Skin of body (tissue), 2 donors: Measurements from ENCODE around the gene POU3F3. TPM values are rescaled to one million over a fixed set of nuclear protein-coding genes. Genes with fewer than 3 reads are reported as not detected.

Experiments
- DNase-seq: peaks from one replicate; lab custom pipeline; 2025; lab: John Stamatoyannopoulos, UW
- total RNA-seq: library from RNA; depleted of rRNA; stranded (reverse); fragments of >200 nt; gene quantifications from one replicate; pipeline ENCODE4 v1.2.3, GENCODE V29; 2014

Gene POU3F3
- total RNA-seq, 1 donor from 2014 or later = 0.59 TPM

DNA sequence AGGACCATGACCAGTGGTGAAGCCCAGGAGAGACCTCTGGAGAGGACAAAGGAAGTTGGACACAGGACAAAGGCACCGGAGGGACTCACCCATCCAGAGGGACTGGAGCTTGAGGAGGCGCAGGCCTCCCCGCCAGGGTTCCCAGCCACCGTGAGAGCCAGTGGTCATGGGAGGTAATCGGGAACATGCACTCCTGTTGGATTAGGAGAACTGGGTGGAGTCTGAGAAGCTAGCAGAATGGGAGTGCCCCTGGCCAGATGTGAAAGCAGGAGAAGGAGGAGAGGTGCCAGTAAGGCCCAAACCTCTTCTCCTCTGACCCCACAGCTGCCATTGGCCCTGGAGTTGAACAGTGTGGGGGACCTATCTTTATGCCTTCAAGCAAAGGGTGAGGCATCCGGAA, 20.3 kb downstream of the POU3F3 start:
- no peak for DNase-seq

- no peak for DNase-seq
Observed at GRCh38 chr2:104875262-104875661, 21.3 kb downstream of the POU3F3 start.

DNA sequence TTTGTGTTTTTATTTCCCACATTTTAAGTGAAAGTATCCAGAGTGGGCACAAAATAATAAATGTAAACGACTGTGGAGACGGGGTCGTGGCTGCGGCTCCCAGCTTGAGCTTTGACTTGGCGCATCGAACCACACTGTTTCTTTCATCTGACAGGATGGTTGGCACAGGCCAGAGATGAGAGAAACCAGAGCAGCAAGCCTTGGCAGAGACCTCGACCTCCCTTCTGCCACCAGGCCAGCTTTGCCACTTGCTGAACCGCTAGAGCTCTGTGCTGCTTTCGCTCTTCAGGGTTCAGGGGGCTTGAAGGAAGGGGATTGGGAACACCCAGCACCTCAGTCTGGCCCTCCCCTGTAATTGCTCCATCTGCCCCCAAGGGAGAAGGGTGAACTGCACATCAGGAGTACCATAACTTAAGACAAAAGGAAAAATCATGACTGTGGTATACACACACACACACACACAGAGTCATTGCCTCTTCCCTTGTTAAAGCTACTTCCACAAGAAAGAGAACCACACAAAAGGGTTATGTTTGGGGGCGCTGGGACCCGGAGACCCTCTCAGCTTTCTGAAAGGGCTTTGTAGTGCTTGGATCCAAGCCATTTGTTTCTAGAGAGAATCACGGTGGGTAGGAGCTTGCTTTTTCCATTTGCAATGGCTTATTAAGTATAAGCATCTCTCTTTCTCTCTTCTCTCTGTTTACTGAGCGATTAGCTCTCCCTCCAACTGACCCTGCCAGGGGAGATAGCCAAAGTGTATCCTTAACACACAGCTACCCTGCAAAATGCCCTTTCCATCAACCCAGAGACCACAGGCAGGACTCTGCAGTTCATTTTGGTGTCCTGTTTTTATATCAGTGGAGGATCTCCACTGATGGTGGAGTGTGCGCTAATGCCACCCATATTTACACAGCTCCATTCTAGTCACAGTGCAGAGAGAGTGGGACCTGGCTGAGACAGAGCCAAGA, 23.0 kb downstream of the POU3F3 start:
- DNase-seq = no peak

DNA sequence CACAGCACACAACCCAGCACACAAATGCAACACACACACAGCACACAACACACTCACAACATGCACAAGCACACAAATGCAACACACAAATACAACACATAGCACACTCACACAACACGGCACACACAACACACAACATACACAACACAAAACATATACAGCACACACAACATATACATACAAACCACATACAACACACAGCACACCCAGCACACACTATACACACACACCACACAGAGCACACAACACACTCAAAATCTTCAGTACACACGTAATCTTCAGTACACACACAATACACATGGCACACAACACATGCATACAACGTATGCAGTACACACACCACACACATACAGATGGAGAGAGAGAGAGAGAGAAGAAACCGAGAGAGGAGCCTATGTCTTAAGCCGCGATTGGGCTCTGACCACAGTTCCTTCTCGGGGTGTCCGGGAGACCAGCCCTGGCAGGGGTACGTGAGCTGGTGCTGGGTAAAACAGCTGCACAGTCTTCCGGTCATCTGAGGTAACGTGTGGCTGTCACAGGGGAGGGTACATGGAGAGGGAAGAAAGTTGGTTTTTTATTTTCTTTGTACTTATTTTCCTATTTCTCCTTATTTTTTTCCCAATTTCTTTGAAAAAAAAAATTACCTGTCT, 25.1 kb downstream of the POU3F3 start:
- no peak for DNase-seq

- DNase-seq = no peak
Observed at GRCh38 chr2:104880076-104880475, 26.2 kb downstream of the POU3F3 start.

DNA sequence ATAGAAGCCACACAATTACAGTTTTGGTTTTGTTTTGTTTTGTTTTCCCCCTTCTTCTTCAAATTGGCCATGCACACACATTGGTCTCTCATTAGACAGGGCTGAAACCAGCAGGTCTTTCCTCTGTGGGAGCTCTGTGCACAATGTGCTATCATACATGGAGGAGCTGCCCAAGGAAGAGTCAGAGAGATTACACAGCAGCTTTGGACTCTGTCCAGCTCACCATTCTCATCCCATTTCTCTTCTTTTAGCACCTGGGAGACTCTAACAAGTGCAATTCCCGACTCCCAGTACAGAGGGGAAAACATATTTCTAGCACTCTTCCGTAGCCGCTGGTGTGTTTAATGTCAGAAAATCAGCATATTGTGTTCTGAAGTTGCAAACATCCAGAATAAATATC, 29.4 kb downstream of the POU3F3 start:
- DNase-seq = no peak

DNA sequence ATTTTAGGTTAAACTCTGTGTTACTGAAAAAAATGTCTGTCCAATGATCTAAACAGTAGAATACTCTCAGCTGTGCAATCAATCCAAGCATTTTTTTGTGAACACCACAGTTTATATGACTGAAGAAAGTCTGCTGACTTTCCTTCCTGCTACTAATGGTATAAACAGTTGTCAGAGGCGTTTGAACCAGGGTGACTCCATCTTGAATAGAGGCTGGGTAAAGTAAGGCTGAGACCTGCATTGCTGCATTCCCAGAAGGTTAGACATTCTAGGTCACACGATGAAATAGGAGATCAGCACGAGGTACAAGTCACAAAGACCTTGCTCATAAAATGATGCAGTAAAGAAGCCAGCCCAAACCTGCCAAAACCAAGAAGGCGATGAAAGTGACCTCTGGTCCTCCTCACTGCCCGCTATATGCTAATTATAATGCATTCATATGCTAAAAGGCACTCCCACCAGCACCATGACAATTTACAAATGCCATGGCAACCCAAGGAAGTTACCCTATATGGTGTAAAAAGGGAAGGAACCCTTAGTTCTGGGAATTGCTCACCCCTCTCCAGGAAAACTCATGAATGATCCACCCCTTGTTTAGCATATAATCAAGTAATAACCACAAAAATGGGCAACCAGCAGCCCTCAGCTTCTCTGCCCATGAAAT, 31.3 kb downstream of the POU3F3 start:
- no peak for DNase-seq

GRCh38 chr2:104887676-104888075, 33.8 kb downstream of the POU3F3 start:
- DNase-seq = no peak

DNA sequence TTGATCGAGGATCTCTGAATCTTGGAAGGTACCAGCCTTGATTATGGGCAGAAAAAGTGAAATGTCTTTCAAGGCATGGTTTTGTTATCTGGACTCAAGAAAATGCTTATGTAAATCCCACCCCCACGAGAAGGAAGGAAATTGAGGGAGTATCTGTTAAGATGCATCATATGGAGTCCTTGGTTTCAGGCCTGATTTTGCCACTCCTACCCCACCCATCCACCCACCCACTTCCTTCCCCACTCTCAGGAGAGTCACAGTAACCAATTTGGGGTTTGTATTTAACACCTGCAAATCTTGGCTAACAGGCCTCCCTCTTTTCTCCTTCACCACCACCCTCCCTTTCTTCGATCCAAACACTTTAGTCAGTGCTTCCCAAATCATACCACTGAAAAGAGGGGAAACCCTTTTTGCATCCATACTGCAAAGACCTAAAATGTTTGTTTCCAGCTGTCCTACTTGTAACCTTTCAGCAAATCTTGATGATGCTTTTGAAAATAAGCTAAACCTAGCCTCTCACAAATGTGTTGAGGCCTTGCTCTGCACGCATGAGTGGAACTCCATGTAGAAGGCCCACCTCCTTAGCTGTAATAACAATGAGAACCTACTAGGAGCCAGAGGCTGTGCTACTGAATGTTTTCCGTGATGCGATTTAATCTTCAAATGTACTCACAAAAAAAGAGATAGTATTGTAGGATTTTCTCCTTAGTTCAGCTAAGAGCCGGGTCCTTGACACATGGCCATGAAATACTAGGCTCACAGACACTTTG, 34.8 kb downstream of the POU3F3 start:
- DNase-seq = no peak

DNA sequence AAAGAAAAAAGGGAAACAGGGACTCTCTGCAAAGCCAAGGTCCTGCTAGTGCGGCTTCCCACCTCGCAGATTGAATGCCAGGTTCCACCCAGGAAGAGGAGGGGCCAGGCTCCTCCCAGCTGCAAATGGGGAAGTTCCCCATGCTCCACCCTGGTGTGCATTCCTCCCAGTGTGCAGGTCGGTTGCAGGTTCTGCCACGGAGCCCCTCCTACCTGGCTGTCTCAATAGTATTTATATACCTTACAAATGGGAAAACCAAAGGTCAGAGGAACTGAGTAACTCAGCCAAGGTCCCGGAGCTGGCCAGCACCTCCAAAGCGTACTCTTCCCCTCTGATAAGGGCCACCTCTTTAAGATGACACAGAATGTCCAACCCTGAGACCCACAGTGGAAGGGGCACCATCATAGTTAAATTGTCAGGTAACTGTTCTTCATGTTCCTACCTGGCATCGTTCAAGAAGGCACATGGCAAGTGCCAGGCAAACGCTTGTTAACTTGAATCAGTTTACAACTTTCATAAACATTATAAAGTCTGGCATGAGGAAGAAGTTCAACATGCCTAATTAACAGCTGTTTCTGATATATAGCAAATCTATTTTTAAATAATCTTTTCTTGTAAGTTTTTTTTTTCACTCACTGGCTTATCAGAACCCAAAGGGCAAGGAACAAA, 35.5 kb downstream of the POU3F3 start:
- DNase-seq = no peak

DNA sequence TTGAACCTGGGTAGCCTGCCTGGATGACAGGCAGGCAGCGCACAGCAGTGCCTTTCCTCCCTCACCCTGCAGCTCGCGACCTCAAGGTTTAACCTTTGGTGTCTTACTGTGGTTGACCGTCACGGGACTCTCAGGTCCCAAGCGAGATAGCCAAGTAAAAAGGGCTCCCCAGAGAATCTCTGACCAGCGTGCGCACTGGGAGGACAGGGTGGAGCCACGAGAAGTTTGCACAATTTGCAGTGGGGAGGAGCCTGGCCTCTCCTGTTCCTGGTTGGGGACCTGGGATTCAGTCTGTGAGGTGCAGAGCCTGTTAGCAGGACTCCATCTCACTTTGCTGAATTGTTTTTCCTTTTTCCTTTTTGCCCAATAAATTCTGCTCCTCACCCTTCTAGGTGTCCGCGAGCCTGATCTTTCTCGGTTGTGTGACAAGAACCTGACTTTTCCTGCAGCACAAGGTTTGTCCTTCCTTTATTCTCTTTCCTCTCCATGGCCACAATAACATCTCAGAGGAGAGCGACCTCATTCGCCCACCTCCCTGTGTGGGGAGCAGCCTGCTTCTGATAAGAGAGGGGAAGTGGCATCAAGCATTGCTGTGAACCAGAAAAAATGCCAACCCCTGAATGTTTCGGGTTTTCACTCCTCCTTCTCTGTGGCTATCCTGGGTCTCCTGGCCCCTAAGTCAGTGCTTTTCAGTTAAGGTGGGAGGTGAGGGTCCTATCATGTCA, 36.2 kb downstream of the POU3F3 start:
- DNase-seq = no peak

DNA sequence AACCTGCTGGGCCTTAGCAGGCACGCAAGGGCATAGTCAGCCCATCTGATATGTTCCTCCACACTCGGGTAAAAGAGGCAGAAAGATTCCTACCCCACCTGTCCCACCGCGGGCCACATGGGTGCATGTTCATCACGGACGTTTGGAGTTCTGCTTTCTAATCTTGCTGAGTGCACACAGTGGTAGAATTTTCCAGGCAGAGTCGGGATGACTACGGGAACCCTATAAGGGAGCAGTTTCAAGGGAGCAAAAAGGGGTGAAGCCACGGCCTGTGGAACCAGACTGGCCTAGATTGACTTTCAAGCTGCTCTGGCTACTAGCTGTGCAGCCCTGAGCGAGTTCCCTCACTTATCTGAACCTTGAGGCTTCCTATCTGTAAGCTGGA, 36.8 kb downstream of the POU3F3 start:
- no peak for DNase-seq

GRCh38 chr2:104891145-104891544, 37.2 kb downstream of the POU3F3 start:
- no peak for DNase-seq

- no peak for DNase-seq
Observed at GRCh38 chr2:104896446-104896845, 42.5 kb downstream of the POU3F3 start.

- no peak for DNase-seq
Observed at GRCh38 chr2:104897515-104898184, 43.7 kb downstream of the POU3F3 start.

- no peak for DNase-seq
Observed at GRCh38 chr2:104900608-104901007, 46.7 kb downstream of the POU3F3 start.

DNA sequence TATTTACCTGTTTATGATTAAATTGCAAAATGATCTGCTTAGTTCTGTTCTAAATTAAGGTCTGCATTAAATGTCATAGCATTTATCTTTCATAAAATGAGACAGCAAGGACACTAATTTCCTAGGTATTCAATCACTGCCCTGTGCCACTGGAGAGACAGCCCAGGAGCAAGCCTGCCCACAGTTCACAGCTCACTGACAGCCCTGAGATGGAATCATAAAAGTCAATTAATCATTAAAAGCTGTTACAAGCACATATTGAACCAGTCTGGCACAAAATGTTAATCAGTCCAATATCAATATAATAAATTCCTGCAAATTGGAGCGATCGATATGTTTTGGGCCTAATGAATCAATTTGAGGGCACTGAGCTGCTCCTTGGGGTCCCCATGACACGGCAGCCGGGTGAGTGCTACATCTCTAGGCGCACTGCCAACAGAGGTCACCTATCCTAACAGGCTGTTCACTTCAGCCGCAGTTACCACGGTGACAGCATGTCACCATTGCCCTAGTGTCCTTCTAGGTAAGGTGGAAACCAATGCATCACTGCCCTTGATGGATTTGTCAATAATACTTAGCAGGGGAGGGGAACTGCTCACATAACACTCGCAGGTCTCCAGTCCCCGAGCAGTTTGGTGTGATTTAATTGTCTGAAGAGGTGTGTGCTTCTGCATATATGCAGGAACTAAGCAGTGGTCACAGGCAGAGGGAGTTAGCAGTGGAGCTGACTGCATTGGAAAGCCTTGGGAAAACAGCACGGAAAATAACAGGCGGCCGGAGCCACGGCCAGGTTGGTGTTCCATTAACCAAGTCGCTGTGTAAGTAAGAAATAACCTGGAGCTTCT, 47.3 kb downstream of the POU3F3 start:
- DNase-seq = no peak

- DNase-seq = no peak
Observed at GRCh38 chr2:104902317-104902716, 48.4 kb downstream of the POU3F3 start.
